Measurements from ENCODE around the gene ZNF362.

Gene ZNF362

DNA sequence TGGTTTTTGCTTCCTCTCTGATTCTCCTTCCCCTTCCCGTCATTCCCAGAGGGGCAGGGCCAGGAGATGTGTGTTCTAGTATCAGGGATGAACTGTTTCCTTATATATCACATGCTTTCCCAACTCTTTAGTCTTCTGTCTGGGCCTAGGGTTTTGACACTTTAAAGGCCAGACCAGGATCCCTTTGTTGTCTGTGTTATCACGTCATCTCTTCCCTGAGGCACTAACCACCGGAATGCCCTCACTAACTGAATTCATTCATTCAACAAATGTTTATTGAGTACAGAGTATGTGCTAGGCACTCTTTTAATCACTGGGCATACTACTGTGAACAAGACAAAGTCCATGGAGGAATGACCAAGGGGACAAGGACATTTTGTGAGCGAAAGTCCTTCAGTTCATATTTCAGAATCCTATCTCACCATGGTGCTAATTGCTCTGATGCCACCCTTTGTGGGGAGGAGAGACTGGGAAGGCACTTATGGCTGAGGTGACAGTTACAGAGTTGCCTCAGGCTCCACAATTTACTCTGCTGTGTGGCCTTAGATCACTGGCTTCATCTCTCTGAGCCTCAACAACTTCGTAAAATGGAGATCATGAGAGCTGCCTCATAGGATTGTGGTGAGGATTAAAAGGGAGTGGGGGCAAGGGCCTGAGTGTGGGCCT, 12.0 kb upstream of the ZNF362 start:
- peak; percentile 72 for DNase-seq (ENCODE audit: low read depth, low spot score)

- DNase-seq (ENCODE audit: low read depth, low spot score) = peak; percentile 35
Measured at GRCh38 chr1:33244809-33245186, 11.5 kb upstream of the ZNF362 start.

DNA sequence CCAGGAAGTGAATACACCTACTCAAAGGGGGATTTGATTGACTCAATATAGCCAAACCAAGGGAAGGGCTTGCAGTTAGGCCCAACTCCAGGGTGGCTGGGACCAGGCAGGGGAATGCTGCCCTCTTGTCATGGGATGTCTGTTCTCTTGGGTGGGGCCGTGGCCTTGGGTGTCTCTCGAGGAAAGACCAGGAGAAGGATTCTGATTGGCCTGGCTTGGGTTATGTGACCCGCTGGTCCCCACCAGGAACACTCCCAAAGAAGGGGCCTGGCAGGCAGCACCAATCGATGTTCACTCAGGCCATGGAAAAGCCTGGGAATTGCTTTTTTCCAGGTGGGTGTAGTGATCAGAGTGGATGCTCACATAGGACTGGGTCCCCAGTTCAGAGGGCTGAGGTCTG, 10.1 kb upstream of the ZNF362 start:
- DNase-seq (ENCODE audit: low read depth, low spot score) = no peak

- DNase-seq (ENCODE audit: low read depth, low spot score) = no peak
Measured at GRCh38 chr1:33247545-33247944, 8.7 kb upstream of the ZNF362 start.

DNA sequence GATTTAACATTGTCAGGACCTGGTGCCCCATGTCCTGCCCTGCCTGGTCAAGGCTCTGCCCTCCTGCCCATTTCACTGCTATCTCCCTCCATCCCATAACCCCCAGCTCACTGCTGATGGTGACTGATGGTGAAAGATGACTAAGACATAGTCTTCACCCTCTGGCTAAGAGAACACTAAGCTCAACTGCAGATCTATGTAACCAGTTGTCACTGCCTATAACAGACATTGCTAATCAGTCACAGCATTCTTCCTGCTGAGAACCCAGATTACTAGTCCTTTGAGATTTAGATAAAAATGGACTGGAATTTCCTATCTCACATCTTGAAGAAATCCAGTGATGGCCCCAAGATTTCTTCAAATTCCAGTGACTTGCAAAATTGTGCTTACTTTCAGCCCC, 8.0 kb upstream of the ZNF362 start:
- DNase-seq (ENCODE audit: low read depth, low spot score) = no peak

DNA sequence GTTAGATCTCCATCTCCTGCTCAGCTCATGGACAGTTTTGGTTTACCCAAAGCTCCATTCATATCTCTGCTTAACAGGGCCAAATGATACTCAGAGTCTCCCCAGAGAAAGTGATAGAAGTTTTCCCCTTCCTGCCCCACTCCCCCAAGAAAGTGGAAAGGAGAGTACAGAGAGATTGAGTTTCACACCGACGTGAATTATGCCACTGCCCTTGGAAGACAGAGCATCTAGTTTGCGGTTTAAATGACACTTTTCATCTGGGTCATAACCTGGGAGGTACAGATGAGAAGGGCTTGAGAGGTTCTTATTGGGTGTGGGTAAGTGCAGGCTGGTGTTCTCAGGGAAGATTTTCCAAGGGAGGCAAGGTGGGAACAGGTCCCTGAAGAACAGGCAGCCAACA, 6.9 kb upstream of the ZNF362 start:
- DNase-seq (ENCODE audit: low read depth, low spot score) = no peak

DNA sequence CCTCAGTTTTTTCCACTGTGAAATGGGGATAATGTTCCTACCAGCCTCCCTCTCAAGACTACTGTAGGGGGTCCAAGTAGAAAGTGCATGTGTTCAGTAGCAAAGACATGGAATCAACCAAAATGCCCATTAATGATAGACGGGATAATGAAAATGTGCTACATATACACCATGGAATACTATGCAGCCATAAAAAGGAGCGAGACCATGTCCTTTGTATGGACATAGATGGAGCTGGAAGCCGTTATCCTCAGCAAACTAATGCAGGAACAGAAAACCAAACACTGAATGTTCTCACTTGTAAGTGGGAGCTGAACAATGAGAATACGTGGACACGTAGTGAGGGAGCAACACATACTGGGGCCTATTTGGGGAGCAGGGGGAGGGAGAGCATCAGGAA, 6.1 kb upstream of the ZNF362 start:
- DNase-seq (ENCODE audit: low read depth, low spot score) = no peak

- DNase-seq (ENCODE audit: low read depth, low spot score) = no peak
Measured at GRCh38 chr1:33250724-33251123, 5.6 kb upstream of the ZNF362 start.

- no peak for DNase-seq (ENCODE audit: low read depth, low spot score)
Measured at GRCh38 chr1:33254491-33254890, 1.8 kb upstream of the ZNF362 start.

DNA sequence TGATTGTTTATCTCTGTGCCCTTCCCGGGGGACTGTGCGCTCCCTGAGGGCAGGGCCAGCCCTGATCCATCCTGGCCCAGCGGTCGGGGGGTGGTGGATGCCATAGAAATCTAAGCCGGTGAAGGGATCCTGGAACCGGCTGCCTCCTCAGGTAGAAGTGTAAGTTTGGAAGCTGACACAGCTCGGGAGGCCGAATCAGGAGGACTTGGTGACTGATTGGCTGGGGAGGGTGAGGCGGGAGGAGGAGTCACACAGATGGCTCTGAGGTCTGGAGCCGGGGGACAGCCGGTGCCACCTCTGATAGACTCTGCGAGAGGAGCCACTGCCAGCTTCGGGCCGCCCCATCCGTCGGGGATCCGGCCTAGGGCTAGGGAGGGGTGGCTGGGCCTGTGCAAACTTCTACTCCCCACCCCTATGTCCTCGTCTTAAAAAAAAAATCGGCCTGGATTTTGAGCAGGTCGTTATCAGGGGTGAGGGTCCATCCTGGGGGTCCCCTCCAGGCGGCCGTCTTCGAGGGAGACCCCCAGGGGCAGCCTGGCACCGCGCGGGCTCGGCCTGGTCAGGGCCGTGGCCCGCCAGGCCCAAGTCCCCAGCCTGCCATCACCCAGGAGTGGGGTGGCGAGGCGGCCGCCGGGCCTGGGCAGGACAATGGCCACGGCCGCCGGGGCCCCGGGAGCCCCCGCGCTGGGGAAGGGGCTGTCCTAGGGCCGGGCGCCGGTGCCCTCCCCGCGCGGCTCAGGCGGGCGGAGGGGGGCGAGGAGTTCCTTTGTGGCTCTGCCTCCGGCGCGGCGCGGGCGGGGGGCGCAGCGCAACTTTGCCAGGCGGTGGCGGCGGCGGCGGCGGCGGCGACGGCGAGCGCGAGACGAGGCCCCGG, 708 bp upstream of the ZNF362 start:
- DNase-seq (ENCODE audit: low read depth, low spot score) = peak; percentile 64

- no peak for DNase-seq (ENCODE audit: low read depth, low spot score)
Measured at GRCh38 chr1:33256221-33256470, 146 bp upstream of the ZNF362 start.

DNA sequence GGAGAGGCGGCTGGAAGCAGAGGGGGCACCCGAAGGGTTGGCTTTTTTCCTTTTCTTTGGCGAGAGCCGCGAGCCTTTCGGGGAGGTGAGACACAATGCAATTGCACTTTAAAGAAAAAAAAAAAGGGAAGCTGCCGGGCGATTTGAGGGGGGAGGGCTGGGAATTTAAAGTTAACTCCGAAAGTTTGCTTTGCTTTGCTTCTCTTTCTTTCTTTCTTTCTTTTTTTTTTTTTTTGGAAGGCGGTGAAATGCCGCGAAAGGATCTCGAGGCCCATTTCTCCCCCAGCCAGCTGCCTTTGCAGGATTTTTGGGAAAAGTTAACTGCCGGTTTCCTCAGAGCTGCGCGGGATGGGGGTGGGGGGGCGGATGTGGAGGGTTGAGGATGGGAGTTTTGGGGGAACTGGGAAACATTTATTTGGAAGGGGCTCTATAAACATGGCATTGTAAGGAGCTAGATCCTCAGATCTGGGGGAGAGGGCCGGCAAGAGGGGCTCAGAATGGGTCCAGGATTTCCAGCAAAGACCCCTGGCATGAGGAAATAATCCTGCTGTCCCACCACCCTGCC, 997 bp downstream of the ZNF362 start:
- no peak for DNase-seq (ENCODE audit: low read depth, low spot score)

DNA sequence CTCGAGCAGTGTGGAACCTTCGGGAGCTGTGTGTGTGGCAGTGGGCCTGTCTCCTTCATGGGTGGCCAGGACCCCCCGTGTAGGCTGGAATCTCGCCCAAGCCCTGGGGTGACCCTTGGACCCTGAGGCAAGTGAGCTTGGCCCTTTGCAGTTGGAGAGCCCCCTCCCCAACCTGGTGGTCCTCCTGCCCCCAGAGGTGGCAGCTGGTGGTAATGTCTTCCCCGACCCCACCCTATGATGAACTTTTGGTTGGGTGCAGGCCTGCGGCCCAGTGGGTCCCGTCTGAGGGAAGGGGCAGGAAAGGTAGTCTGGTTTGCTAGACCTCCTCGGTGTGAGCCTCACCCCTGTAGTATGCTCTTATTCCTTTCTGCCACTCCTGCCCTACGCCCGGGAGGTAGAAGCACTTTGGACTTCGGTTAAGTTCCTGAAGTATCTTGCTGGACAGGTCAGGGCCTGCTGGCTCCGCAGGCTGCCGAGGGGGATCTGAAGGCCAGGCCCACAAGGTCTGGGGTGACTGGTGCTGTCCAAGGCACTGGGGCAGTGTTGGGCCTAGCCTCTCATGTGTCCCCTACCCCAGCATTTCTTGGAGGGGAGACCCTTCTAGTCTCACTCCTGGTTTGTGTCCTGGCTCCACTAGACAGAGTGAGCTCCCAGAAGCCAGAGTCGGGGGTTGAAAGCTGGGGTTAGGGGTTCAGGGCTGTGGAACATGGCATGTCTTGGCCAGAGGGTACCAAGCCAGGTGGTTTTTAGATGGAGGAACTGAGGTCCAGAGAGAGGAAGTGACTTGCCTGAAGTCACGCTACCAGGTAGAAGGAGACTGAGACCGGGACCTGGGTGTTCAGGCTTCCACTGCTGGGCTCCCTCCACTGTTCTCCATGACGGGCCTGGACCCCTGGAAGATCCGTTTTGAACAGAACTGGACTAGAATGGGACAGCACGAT, 1.8 kb downstream of the ZNF362 start:
- peak; percentile 17 for DNase-seq (ENCODE audit: low read depth, low spot score)

- no peak for DNase-seq (ENCODE audit: low read depth, low spot score)
Measured at GRCh38 chr1:33258788-33259274, 2.5 kb downstream of the ZNF362 start.

DNA sequence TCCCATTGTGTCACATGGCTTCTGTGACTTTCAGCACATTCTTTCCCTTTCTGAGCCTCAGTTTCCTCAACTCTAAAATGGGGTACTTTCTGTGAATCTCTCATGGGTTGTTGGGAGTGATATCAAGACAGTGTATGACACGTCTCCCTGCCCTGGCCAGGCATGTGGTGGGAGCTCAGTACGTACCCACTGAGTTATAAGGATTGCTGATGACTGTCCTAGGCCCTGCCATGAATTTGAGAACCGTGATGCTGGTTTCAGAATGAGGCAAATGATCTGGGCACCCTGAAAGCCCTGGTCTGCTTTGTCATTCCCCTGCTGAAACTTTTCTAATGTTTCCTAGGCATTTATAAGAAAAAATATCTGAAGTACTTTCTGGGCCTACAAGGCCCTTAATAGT, 3.6 kb downstream of the ZNF362 start:
- DNase-seq (ENCODE audit: low read depth, low spot score) = no peak

DNA sequence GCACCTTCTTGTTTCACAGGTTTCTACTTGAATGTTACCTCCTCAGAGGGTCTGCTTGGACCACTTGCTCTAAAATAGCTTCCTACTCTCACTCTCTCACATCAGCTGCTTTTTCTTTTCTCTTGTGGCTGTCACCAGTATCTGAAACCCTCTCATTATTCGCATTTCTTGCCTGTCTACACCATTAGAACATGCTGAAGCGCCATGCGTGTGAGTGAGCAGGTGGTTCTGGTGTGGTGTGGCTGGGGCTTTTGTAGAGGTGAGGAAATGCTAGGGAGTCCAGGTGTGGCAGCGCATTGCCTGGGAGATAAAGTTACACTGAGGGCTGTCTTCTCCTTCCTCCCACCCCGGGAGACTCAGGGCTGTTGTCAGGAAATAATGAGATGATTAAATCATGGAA, 4.1 kb downstream of the ZNF362 start:
- no peak for DNase-seq (ENCODE audit: low read depth, low spot score)

- peak; percentile 53 for DNase-seq (ENCODE audit: low read depth, low spot score)
Measured at GRCh38 chr1:33261344-33261743, 5.1 kb downstream of the ZNF362 start.

DNA sequence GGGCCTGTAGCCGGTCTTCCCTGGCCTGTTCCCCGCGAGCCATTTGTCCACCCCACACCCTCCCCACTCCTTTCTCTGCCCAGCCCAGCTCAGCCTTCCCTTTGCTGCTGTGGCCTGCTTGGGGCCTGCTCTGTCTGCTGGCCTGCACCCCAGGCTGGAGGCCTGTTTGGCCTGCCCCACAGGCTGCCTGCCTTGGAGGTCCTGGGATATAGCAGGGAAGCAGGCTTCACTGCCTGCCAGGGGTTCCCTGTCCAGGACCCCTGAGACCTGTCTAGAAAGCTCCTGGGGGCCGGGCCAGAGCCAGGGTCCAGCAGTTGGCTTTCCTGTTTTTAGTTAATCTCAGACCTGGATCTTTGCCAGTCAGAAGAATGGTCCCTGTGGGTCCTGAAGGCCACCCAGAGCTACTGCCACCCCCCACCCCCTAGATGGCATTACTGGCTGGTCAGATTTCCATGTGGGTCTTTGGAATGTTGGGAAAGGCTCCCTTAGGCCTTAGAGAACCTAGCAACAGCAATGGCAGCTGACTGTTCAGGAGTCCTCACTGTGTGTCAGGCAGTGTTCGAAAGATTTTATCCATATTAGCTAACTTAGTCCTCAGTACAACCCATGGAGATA, 7.7 kb downstream of the ZNF362 start:
- no peak for DNase-seq (ENCODE audit: low read depth, low spot score)

DNA sequence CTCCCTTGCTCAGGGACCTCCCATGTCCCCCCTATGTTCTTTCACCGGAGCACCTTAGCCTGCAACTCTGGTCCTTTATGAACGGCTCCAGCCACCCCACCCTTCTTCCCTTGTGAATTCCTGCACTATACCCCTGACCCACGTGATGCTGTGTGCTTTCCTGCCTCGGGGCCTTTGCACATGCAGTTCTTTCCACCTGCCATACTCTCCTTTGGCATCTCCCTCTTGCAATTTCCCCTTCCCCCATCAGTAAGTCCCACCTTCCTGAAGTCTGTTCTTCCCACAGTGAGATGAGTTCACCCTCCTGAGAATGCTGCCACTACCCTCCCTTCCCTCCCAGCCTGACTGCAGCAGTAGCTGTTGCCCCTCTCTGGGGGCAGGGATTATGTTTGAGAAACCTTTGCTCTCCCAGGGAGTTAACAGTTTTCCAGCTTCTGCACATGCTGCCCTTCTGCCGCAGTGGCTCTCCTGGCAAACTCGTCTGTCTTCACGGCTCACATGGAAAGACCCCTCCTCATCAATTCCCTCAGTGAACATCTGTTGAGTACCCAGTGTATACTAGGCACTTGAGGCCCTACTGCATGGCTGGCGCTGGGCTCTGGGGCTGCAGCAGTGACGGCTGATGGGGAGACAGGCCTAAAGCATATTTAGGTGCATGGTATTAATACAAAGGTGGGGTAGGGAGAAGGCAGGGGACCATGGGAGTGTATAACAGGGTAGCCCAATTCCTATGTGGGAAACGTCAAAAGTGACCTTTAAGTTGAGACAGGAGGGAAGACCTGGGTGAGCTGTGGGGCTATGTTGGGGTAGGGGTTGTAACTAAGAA, 9.7 kb downstream of the ZNF362 start:
- no peak for DNase-seq (ENCODE audit: low read depth, low spot score)

GRCh38 chr1:33266766-33267165, 10.5 kb downstream of the ZNF362 start:
- no peak for DNase-seq (ENCODE audit: low read depth, low spot score)
